HepG2 (cell line): ENCODE results near the gene CAMKV. TPM values are rescaled to one million over a fixed set of nuclear protein-coding genes. Genes with fewer than 3 reads are reported as not detected.

Experiments used
- ATAC-seq: fragments of 200-7000 bp; cut with Tn5 transposase; 3 replicates; pipeline ENCODE4 v1.9.1; 2020; ENCODE audit warnings: mild to moderate bottlenecking, moderate library complexity
- BruUV-seq: library from RNA; stranded (reverse); fragments of 400-500 nt; replicated peaks from 2 replicates; lab custom pipeline; 2021; lab: Mats Ljungman, UMichigan
- CTCF ChIA-PET: fragments of 300-600 bp; formaldehyde crosslinking; extraction: SDS; loops from one replicate; lab custom pipeline; 2021; ENCODE audit warnings: low total read pairs, inconsistent platforms, low intra/inter-chr PET ratio; lab: Yijun Ruan, JAX
- POLR2A ChIA-PET: fragments of 350-600 bp; sonication (Branson Sonifier 250); formaldehyde crosslinking; loops from one replicate; lab custom pipeline; 2020; ENCODE audit warnings: antibody characterized with exemption, inconsistent platforms; lab: Yijun Ruan, JAX
- DNase-seq: peaks from one replicate; pipeline ENCODE4 v3.0.0-alpha.2; 2015; ENCODE audit warnings: low spot score
- FAIRE-seq: peaks from 3 replicates; lab custom pipeline; 2011; peaks lifted over from hg19 to GRCh38; lab: Jason Lieb, UNC
- H2AFZ ChIP-seq: one replicate; pipeline ENCODE4 v1.6.1; 2011; ENCODE audit warnings: low read length, inconsistent platforms
- H3K27ac ChIP-seq: fragments of 300-600 bp; 3 replicates; pipeline ENCODE4 v1.8.0; 2011; ENCODE audit warnings: mixed run types, mild to moderate bottlenecking, mixed read lengths, low read length, inconsistent platforms; ENCODE audit not compliant: insufficient read depth; ENCODE audit errors: extremely low read length
- H3K27me3 ChIP-seq, 2 experiments: fragments of 200-600 bp in 1 of 2; 2 replicates in 1 of 2; 3 replicates in 1 of 2; pipeline versions ENCODE4 v1.6.0 to v1.8.0; 2011; ENCODE audit warnings: low read length in 2 of 2, mild to moderate bottlenecking in 2 of 2, moderate library complexity in 2 of 2, inconsistent platforms in 1 of 2; ENCODE audit not compliant: insufficient read depth in 2 of 2, control insufficient read depth in 1 of 2
- H3K36me3 ChIP-seq, 2 experiments: fragments of 200-600 bp in 1 of 2; replicated peaks in 1 of 2; 2 replicates in 1 of 2; 3 replicates in 1 of 2; pipeline versions ENCODE4 v1.5.1 to v1.8.0; 2011; ENCODE audit warnings: low read length in 2 of 2, inconsistent platforms in 1 of 2; ENCODE audit not compliant: insufficient read depth in 2 of 2, control insufficient read depth in 1 of 2
- H3K4me1 ChIP-seq: 2 replicates; pipeline ENCODE4 v1.5.1; 2012; ENCODE audit warnings: low read length, inconsistent platforms; ENCODE audit not compliant: insufficient read depth
- H3K4me2 ChIP-seq: 2 replicates; pipeline ENCODE4 v1.6.0; 2011; ENCODE audit warnings: low read depth, low read length, inconsistent platforms
- H3K4me3 ChIP-seq, 3 experiments: fragments of 200-600 bp in 1 of 3; sonication (generic), shearing (Covaris generic) in 1 of 3; replicated peaks in 1 of 3; 2 replicates each; pipeline ENCODE4 v1.5.1; 2011 to 2016; ENCODE audit warnings: low read length in 3 of 3, inconsistent platforms in 2 of 3, low read depth in 2 of 3, mild to moderate bottlenecking in 2 of 3, control low read depth in 1 of 3, mixed read lengths in 1 of 3; ENCODE audit not compliant: insufficient read depth in 1 of 3
- H3K79me2 ChIP-seq: one replicate; pipeline ENCODE4 v1.6.1; 2011; ENCODE audit warnings: low read length, inconsistent platforms; ENCODE audit not compliant: insufficient read depth
- H3K9ac ChIP-seq: 2 replicates; pipeline ENCODE4 v1.6.0; 2011; ENCODE audit warnings: mild to moderate bottlenecking, low read depth, low read length, inconsistent platforms; ENCODE audit not compliant: insufficient read depth
- H3K9me3 ChIP-seq: 2 replicates; pipeline ENCODE4 v1.5.1; 2012; ENCODE audit warnings: mild to moderate bottlenecking, low read length
- H4K20me1 ChIP-seq: 2 replicates; pipeline ENCODE4 v1.6.0; 2011; ENCODE audit warnings: inconsistent platforms, mild to moderate bottlenecking, low read length, moderate library complexity; ENCODE audit not compliant: insufficient read depth
- ADNP ChIP-seq: sonication (generic); formaldehyde crosslinking; IDR thresholded peaks from 2 replicates; pipeline ENCODE4 v1.4.0; 2020; ENCODE audit warnings: missing genetic modification reagents
- CTCF ChIP-seq: sonication (generic); formaldehyde crosslinking; IDR thresholded peaks from 2 replicates; pipeline ENCODE4 v1.5.0; 2020; ENCODE audit warnings: mild to moderate bottlenecking, missing genetic modification reagents, moderate library complexity
- ELF4 ChIP-seq: sonication (generic); formaldehyde crosslinking; IDR thresholded peaks from 2 replicates; pipeline ENCODE4 v1.5.0; 2020; ENCODE audit warnings: missing genetic modification reagents, mild to moderate bottlenecking, moderate library complexity, borderline replicate concordance
- HOXA3 ChIP-seq: sonication (generic); formaldehyde crosslinking; IDR thresholded peaks from 2 replicates; pipeline ENCODE4 v1.5.0; 2020; ENCODE audit warnings: missing genetic modification reagents
- KDM6A ChIP-seq: IDR thresholded peaks from 2 replicates; pipeline ENCODE4 v1.6.1; 2016; ENCODE audit warnings: low read depth
- MED8 ChIP-seq: sonication (generic); formaldehyde crosslinking; IDR thresholded peaks from 2 replicates; pipeline ENCODE4 v1.8.1; 2023; ENCODE audit warnings: mild to moderate bottlenecking, missing genetic modification reagents; ENCODE audit not compliant: insufficient replicate concordance
- SAP130 ChIP-seq: IDR thresholded peaks from 2 replicates; pipeline ENCODE4 v1.6.1; 2016; ENCODE audit warnings: low read depth
- XRCC5 ChIP-seq: fragments of 200-400 bp; formaldehyde crosslinking; optimal IDR thresholded peaks from 2 replicates; pipeline ENCODE3; 2017; ENCODE audit warnings: mild to moderate bottlenecking, low read length
- ZSCAN30 ChIP-seq: sonication (generic); formaldehyde crosslinking; IDR thresholded peaks from 2 replicates; pipeline ENCODE4 v1.5.0; 2020; ENCODE audit warnings: mild to moderate bottlenecking, missing genetic modification reagents
- WGBS: methylation state at CpG from one replicate; pipeline ENCODE4 v1.1.6; 2017; ENCODE audit warnings: low lambda C conversion rate; 5-methylcytosine and 5-hydroxymethylcytosine counted together
- in situ Hi-C: cut with HindIII; loops from 2 replicates; pipeline ENCODE4 v1.10.0; 2017; ENCODE audit warnings: low pct_unique_long_range_greater_than_20kb; ENCODE audit not compliant: extremely low pct_ligation_motif_present
- intact Hi-C: fragments of 100-400 bp; cut with micrococcal nuclease; formaldehyde crosslinking; loops from one replicate; pipeline ENCODE4 v1.10.0; 2022; ENCODE audit not compliant: unreplicated experiment
- polyA plus RNA-seq, 8 experiments: library from polyadenylated mRNA; depleted of rRNA in 3 of 8; stranded (reverse) in 7 of 8; unstranded in 1 of 8; fragments of >200 nt; fragmentation: Illumina TruSeq in 4 of 8; extraction: Trizol in 4 of 8; gene quantifications; 2 replicates each; pipeline versions ENCODE4 v1.2.1 to v1.2.3, GENCODE V29; 2011 to 2016; ENCODE audit warnings: low read depth in 4 of 8, missing spikeins in 1 of 8, mixed read lengths in 1 of 8; ENCODE audit not compliant: insufficient read depth in 1 of 8
- total RNA-seq, 5 experiments: library from RNA; depleted of rRNA; stranded (reverse); fragments of >200 nt; fragmentation: Illumina TruSeq; extraction: Trizol; gene quantifications; 2 replicates each; pipeline ENCODE4 v1.2.3, GENCODE V29; 2016; ENCODE audit warnings: low read depth in 1 of 5
- TF ChIP-seq, protein P1 (sequence below): sonication (generic); formaldehyde crosslinking; IDR thresholded peaks from 2 replicates; pipeline ENCODE4 v1.8.0; 2022; ENCODE audit warnings: missing genetic modification reagents, mild to moderate bottlenecking, inconsistent platforms, borderline replicate concordance
- TF ChIP-seq, protein P2 (sequence below), 2 experiments: sonication (generic) in 1 of 2; formaldehyde crosslinking in 1 of 2; IDR thresholded peaks; 2 replicates each; pipeline versions ENCODE4 v1.4.0 to v1.6.1; 2018 to 2020; ENCODE audit warnings: missing genetic modification reagents in 2 of 2, borderline replicate concordance in 1 of 2, low read depth in 1 of 2, mild to moderate bottlenecking in 1 of 2, missing biosample characterization in 1 of 2

Gene CAMKV
- total and polyA plus RNA-seq, 2 of the 13 experiments (the other 11 are each of a cell fraction or from before 2014, with no cell fraction given) = 0.13 to 0.15 TPM

- DNase-seq (no peak), ATAC-seq (no peak), FAIRE-seq (no peak)
- no TSS peak for BruUV-seq
- Histone ChIP-seq H3K27ac (no peak overlapping the region), H3K9me3 (no peaks in the 10 kb centered on the region), H3K79me2 (no peaks in the 10 kb centered on the region), H3K9ac (no peak overlapping the region), H4K20me1 (no peaks in the 10 kb centered on the region), H2AFZ (no peak overlapping the region), H3K36me3 (peaks cover 4 to 27% of the 10 kb centered on the region in 2 experiments; a peak in 3 of 5 replicates), H3K4me2 (no peak overlapping the region), H3K4me1 (peaks cover 41% of the 10 kb centered on the region), H3K4me3 (no peak overlapping the region), H3K27me3 (no peaks in the 10 kb centered on the region)
- in situ Hi-C loops (loop anchor here (5.0 kb wide), 2 partner anchors 33 to 67 kb away; no protein-coding TSS in a partner anchor), intact Hi-C loops (no loop called here)
- WGBS = 100% methylated on average over 1 of the region's 2 CpGs
- CTCF ChIA-PET = interaction anchor here (1.9 to 2.4 kb wide), 2 partner anchors 38 to 66 kb away, joined by 8 to 27 read pairs; partner anchors contain the start of gene INKA1
- no peak for TF ChIP-seq ELF4 (CRISPR knock-in tag)
- POLR2A ChIA-PET = no interaction called here
Measured at GRCh38 chr3:49840388-49840787, 29.3 kb downstream of the CAMKV start.

DNA sequence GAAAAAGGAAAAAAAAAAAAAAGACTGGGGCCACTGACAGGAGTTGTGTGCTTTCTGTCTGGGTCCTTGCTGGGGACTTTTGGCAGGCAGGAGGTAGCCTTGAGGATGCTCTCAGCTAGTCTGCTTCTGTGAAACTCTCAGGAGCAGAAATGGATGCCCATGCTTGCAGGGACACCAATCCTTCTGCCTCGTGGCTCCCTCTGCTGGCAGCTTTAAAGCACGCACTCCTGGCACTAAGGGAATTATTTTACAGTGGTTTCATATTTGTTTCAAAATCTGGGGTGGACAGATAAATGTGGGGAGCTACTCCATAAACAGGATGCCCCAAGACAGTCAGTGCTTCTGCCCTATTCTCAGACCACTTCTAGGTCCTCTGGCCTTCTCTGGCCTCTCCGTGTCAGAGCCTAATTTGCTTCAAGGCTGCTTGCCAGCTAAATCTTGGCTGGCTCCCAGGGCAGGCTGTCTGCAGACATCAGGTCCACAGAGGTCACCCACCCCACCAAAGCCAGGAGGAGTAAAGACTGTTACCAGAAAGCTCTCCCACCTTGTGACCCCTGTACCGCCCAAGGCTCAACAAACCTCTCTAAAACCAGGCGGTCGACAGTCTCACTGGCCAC lies 30.4 kb downstream of the CAMKV start:
- intact Hi-C loops = loop anchor here (1.0 kb wide), 2 partner anchors 37 to 136 kb away; no protein-coding TSS in a partner anchor
- FAIRE-seq = peak; percentile 61
- no peaks in the 10 kb centered on the region for H3K27me3 ChIP-seq
- no peaks in the 10 kb centered on the region for H3K9me3 ChIP-seq
- ChIA-PET CTCF (interaction anchor here (0.8 to 1.9 kb wide), 4 partner anchors 37 to 135 kb away, joined by 3 to 27 read pairs (median 9); partner anchors contain the start of gene INKA1), POLR2A (interaction anchor here (0.8 to 1.2 kb wide), 3 partner anchors 22 to 299 kb away, joined by 3 to 4 read pairs (median 3); partner anchors contain the start of gene IP6K1)
- peak; percentile 81 for ATAC-seq
- peaks cover 30% of the 10 kb centered on the region for H3K4me1 ChIP-seq
- H4K20me1 ChIP-seq = no peaks in the 10 kb centered on the region
- H3K27ac ChIP-seq = no peak overlapping the region
- H3K4me3 ChIP-seq = no peak overlapping the region
- peak; percentile 63 for DNase-seq
- no peaks in the 10 kb centered on the region for H3K79me2 ChIP-seq
- no peak overlapping the region for H3K4me2 ChIP-seq
- BruUV-seq = no TSS peak
- H3K9ac ChIP-seq = no peak overlapping the region
- no peak overlapping the region for H2AFZ ChIP-seq
- peaks cover 5 to 34% of the 10 kb centered on the region in 2 experiments; a peak in 4 of 5 replicates for H3K36me3 ChIP-seq
- WGBS = 59% methylated on average over 5 of the region's 6 CpGs
- in situ Hi-C loops = loop anchor here (5.0 kb wide), 1 partner anchor 137 kb away; no protein-coding TSS in a partner anchor
- TF ChIP-seq CTCF (CRISPR knock-in tag) = peak; percentile 90
- no peak for TF ChIP-seq ZSCAN30
- TF ChIP-seq XRCC5 = peak; percentile 19
- TF ChIP-seq ADNP (CRISPR knock-in tag) = no peak
- 0 out of 2 replicates have a peak, but pooled peaks have one; percentile 1 for TF ChIP-seq HOXA3 (CRISPR knock-in tag)
- TF ChIP-seq MED8 (CRISPR knock-in tag) = no peak
- TF ChIP-seq, protein P1, sequence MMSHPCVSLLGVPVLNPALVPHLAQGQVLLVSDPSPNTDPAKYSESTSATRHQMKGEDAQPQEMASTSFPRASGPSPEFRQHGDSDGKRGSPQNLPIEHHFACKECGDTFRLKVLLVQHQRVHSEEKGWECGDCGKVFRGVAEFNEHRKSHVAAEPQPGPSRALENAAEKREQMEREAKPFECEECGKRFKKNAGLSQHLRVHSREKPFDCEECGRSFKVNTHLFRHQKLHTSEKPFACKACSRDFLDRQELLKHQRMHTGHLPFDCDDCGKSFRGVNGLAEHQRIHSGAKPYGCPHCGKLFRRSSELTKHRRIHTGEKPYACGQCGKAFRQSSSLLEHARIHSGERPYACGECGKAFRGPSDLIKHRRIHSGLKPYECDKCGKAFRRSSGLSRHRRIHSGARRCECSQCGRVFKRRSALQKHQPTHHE = no peak
- TF ChIP-seq, protein P2, sequence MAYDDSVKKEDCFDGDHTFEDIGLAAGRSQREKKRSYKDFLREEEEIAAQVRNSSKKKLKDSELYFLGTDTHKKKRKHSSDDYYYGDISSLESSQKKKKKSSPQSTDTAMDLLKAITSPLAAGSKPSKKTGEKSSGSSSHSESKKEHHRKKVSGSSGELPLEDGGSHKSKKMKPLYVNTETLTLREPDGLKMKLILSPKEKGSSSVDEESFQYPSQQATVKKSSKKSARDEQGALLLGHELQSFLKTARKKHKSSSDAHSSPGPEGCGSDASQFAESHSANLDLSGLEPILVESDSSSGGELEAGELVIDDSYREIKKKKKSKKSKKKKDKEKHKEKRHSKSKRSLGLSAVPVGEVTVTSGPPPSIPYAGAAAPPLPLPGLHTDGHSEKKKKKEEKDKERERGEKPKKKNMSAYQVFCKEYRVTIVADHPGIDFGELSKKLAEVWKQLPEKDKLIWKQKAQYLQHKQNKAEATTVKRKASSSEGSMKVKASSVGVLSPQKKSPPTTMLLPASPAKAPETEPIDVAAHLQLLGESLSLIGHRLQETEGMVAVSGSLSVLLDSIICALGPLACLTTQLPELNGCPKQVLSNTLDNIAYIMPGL (CRISPR knock-in tag; IDR thresholded peaks at IDR 0.05; ENCODE audit: borderline replicate concordance in 1 of 2, low read depth in 1 of 2) = 0 out of 4 replicates have a peak, but pooled peaks of 1 of the 2 experiments have one; percentile 40
- peak; percentile 53 for TF ChIP-seq SAP130 (CRISPR knock-in tag)
- no peak for TF ChIP-seq KDM6A (CRISPR knock-in tag)
